Fibroblast of lung (primary cell): ENCODE data around the gene ZSWIM2. TPM values are rescaled to one million over a fixed set of nuclear protein-coding genes. Genes with fewer than 3 reads are reported as not detected.
A peak's percentile ranks its signal among the peaks of the same experiment; 100 is the strongest.

Experiments
- DNase-seq, 2 donors: peaks; one replicate each; pipeline versions ENCODE4 v3.0.0 to v3.0.0-alpha.2; 2010; ENCODE audit warnings: low read depth in 2 of 2
- H2AFZ ChIP-seq: 2 replicates; pipeline ENCODE4 v1.5.1; 2012; ENCODE audit warnings: low read length, control low read depth, inconsistent platforms
- H3K27ac ChIP-seq: 2 replicates; pipeline ENCODE4 v1.5.1; 2011; ENCODE audit warnings: low read length, control low read depth; ENCODE audit not compliant: insufficient read depth
- H3K27me3 ChIP-seq: 2 replicates; pipeline ENCODE4 v1.5.1; 2011; ENCODE audit warnings: mild to moderate bottlenecking, low read length; ENCODE audit not compliant: control insufficient read depth, insufficient read depth
- H3K36me3 ChIP-seq: 2 replicates; pipeline ENCODE4 v1.5.1; 2011; ENCODE audit warnings: low read length; ENCODE audit not compliant: control insufficient read depth, insufficient read depth
- H3K4me1 ChIP-seq: 2 replicates; pipeline ENCODE4 v1.5.1; 2011; ENCODE audit warnings: low read length; ENCODE audit not compliant: control insufficient read depth, insufficient read depth; ENCODE audit errors: extremely low read depth
- H3K4me2 ChIP-seq: 2 replicates; pipeline ENCODE4 v1.5.1; 2011; ENCODE audit warnings: low read length, control low read depth; ENCODE audit not compliant: insufficient read depth; ENCODE audit errors: extremely low read depth
- H3K4me3 ChIP-seq, 4 experiments: fragments of 200-600 bp in 1 of 4; sonication (generic) in 1 of 4; replicated peaks in 1 of 4; 2 replicates each; pipeline ENCODE4 v1.5.1; 2011 to 2016; ENCODE audit warnings: low read length in 4 of 4, low read depth in 3 of 4, mild to moderate bottlenecking in 3 of 4, control low read depth in 2 of 4, inconsistent platforms in 1 of 4, mixed read lengths in 1 of 4; ENCODE audit not compliant: insufficient read depth in 1 of 4; ENCODE audit errors: control extremely low read depth in 1 of 4
- H3K79me2 ChIP-seq: 2 replicates; pipeline ENCODE4 v1.5.1; 2012; ENCODE audit warnings: mild to moderate bottlenecking, low read length, inconsistent platforms; ENCODE audit not compliant: control insufficient read depth, insufficient read depth
- H3K9ac ChIP-seq: 2 replicates; pipeline ENCODE4 v1.5.1; 2011; ENCODE audit warnings: mild to moderate bottlenecking, low read length, control low read depth; ENCODE audit not compliant: insufficient read depth
- H3K9me3 ChIP-seq: 2 replicates; pipeline ENCODE4 v1.5.1; 2012; ENCODE audit warnings: low read depth, low read length; ENCODE audit not compliant: control insufficient read depth, insufficient read depth
- H4K20me1 ChIP-seq: 2 replicates; pipeline ENCODE4 v1.5.1; 2011; ENCODE audit warnings: low read length; ENCODE audit not compliant: control insufficient read depth, insufficient read depth; ENCODE audit errors: extremely low read depth
- EZH2 ChIP-seq: IDR thresholded peaks from 2 replicates; pipeline ENCODE4 v1.5.1; 2012; ENCODE audit warnings: low read length, control low read depth, mild to moderate bottlenecking; ENCODE audit errors: missing control alignments
- polyA plus RNA-seq, 2 donors: library from polyadenylated mRNA; depleted of rRNA in 1 of 2; stranded (reverse) in 1 of 2; unstranded in 1 of 2; fragments of >200 nt; gene quantifications; 2 replicates each; pipeline ENCODE4 v1.2.1, GENCODE V29; 2011 to 2012; ENCODE audit warnings: missing spikeins in 1 of 2
- total RNA-seq: library from RNA; depleted of rRNA; stranded (reverse); fragments of >200 nt; gene quantifications from 2 replicates; pipeline ENCODE4 v1.2.1, GENCODE V29; 2014
- TF ChIP-seq, protein P1 (sequence below), 2 donors: IDR thresholded peaks in 1 of 2; conservative IDR thresholded peaks in 1 of 2; 1 replicate in 1 of 2; 2 replicates in 1 of 2; pipeline ENCODE4 v1.5.1; 2011 to 2012; ENCODE audit warnings: low read length in 2 of 2, control low read depth in 1 of 2, inconsistent platforms in 1 of 2, low read depth in 1 of 2, mild to moderate bottlenecking in 1 of 2

The ZSWIM2 gene
- total and polyA plus RNA-seq, 2 donors (not counting 1 experiment from before 2014, with no cell fraction given) = under 0.01 to 0.15 TPM

- peak in 1 of 2 donors; percentile 36 for DNase-seq
- H3K9ac ChIP-seq = no peak overlapping the region
- no peaks in the 10 kb centered on the region for H3K4me1 ChIP-seq
- no peak overlapping the region for H2AFZ ChIP-seq
- H4K20me1 ChIP-seq = no peaks in the 10 kb centered on the region
- H3K9me3 ChIP-seq = no peaks in the 10 kb centered on the region
- no peak overlapping the region for H3K4me3 ChIP-seq
- H3K27ac ChIP-seq = no peak overlapping the region
- H3K36me3 ChIP-seq = no peaks in the 10 kb centered on the region
- no peaks in the 10 kb centered on the region for H3K79me2 ChIP-seq
- H3K27me3 ChIP-seq = no peaks in the 10 kb centered on the region
- TF ChIP-seq EZH2 = no peak
- TF ChIP-seq, protein P1, sequence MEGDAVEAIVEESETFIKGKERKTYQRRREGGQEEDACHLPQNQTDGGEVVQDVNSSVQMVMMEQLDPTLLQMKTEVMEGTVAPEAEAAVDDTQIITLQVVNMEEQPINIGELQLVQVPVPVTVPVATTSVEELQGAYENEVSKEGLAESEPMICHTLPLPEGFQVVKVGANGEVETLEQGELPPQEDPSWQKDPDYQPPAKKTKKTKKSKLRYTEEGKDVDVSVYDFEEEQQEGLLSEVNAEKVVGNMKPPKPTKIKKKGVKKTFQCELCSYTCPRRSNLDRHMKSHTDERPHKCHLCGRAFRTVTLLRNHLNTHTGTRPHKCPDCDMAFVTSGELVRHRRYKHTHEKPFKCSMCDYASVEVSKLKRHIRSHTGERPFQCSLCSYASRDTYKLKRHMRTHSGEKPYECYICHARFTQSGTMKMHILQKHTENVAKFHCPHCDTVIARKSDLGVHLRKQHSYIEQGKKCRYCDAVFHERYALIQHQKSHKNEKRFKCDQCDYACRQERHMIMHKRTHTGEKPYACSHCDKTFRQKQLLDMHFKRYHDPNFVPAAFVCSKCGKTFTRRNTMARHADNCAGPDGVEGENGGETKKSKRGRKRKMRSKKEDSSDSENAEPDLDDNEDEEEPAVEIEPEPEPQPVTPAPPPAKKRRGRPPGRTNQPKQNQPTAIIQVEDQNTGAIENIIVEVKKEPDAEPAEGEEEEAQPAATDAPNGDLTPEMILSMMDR (conservative IDR thresholded peaks at IDR 0.05 in 1 of 2, IDR thresholded peaks at IDR 0.05 in 1 of 2; ENCODE audit: low read depth in 1 of 2, low read length in 2 of 2) = no peak
- H3K4me2 ChIP-seq = no peak overlapping the region
These were observed 34.7 kb upstream of the ZSWIM2 start for GRCh38 chr2:186883666-186884065.

- Histone ChIP-seq H4K20me1 (no peaks in the 10 kb centered on the region), H3K9me3 (no peaks in the 10 kb centered on the region), H3K4me1 (no peaks in the 10 kb centered on the region), H3K27me3 (no peaks in the 10 kb centered on the region), H3K27ac (no peak overlapping the region), H3K4me3 (no peak overlapping the region), H3K79me2 (no peaks in the 10 kb centered on the region), H3K9ac (no peak overlapping the region), H3K36me3 (no peaks in the 10 kb centered on the region), H2AFZ (no peak overlapping the region), H3K4me2 (no peak overlapping the region)
- TF ChIP-seq EZH2 = no peak
- TF ChIP-seq, protein P1 (conservative IDR thresholded peaks at IDR 0.05 in 1 of 2, IDR thresholded peaks at IDR 0.05 in 1 of 2; ENCODE audit: low read depth in 1 of 2, low read length in 2 of 2) = no peak
- DNase-seq = no peak
These were observed 33.6 kb upstream of the ZSWIM2 start for GRCh38 chr2:186882511-186883071.

GRCh38 chr2:186881660-186882059 lies 32.7 kb upstream of the ZSWIM2 start:
- no peak for DNase-seq

More at GRCh38 chr2:186881660-186882059, 32.7 kb upstream of the ZSWIM2 start:
- TF ChIP-seq, protein P1 (conservative IDR thresholded peaks at IDR 0.05 in 1 of 2, IDR thresholded peaks at IDR 0.05 in 1 of 2; ENCODE audit: low read depth in 1 of 2, low read length in 2 of 2) = no peak
- no peak for TF ChIP-seq EZH2
- no peaks in the 10 kb centered on the region for H4K20me1 ChIP-seq
- no peaks in the 10 kb centered on the region for H3K79me2 ChIP-seq
- no peaks in the 10 kb centered on the region for H3K27me3 ChIP-seq
- no peak overlapping the region for H3K9ac ChIP-seq
- H3K36me3 ChIP-seq = no peaks in the 10 kb centered on the region
- H3K27ac ChIP-seq = no peak overlapping the region
- no peaks in the 10 kb centered on the region for H3K4me1 ChIP-seq
- H2AFZ ChIP-seq = no peak overlapping the region
- no peaks in the 10 kb centered on the region for H3K9me3 ChIP-seq
- no peak overlapping the region for H3K4me2 ChIP-seq
- H3K4me3 ChIP-seq = no peak overlapping the region
